HG03521 (cell line): Measurements from ENCODE around the gene ZC3HAV1.
"Not testable (repeated sequence)": the region's sequence is repeated elsewhere in the genome, so short reads cannot be mapped to it uniquely, and the experiment has no call there.

Experiments used
- ATAC-seq: cut with Tn5 transposase; IDR thresholded peaks from one replicate; pipeline ENCODE4 v1.9.1; 2021; ENCODE audit warnings: mild to moderate bottlenecking, moderate library complexity; ENCODE audit not compliant: unreplicated experiment

ZC3HAV1 gene

GRCh38 chr7:139112741-139113250 is 3.3 kb upstream of the ZC3HAV1 start:
- no peak for ATAC-seq

- ATAC-seq: no peak
Measured at GRCh38 chr7:139112316-139112715, 2.8 kb upstream of the ZC3HAV1 start.

- ATAC-seq: no peak
Measured at GRCh38 chr7:139111811-139112301, 2.3 kb upstream of the ZC3HAV1 start.

GRCh38 chr7:139111147-139111546 is 1.6 kb upstream of the ZC3HAV1 start:
- no peak for ATAC-seq

- ATAC-seq: peak; percentile 1
Measured at GRCh38 chr7:139109983-139110411, 477 bp upstream of the ZC3HAV1 start.

- ATAC-seq: peak; percentile 4
Measured at GRCh38 chr7:139108266-139109187, 993 bp downstream of the ZC3HAV1 start.

- ATAC-seq: no peak
Measured at GRCh38 chr7:139106959-139107358, 2.6 kb downstream of the ZC3HAV1 start.

GRCh38 chr7:139106227-139106626 is 3.3 kb downstream of the ZC3HAV1 start:
- ATAC-seq: not testable (repeated sequence)

GRCh38 chr7:139105484-139105883 is 4.0 kb downstream of the ZC3HAV1 start:
- ATAC-seq: no peak

- ATAC-seq: no peak
Measured at GRCh38 chr7:139104091-139104450, 5.4 kb downstream of the ZC3HAV1 start.

GRCh38 chr7:139103057-139103815 is 6.3 kb downstream of the ZC3HAV1 start:
- ATAC-seq: no peak

GRCh38 chr7:139101637-139102158 is 7.8 kb downstream of the ZC3HAV1 start:
- ATAC-seq: not testable (repeated sequence)

GRCh38 chr7:139099172-139099947 is 10.2 kb downstream of the ZC3HAV1 start:
- no peak for ATAC-seq

- ATAC-seq: peak; percentile 100
Measured at GRCh38 chr7:139095194-139095659, 14.3 kb downstream of the ZC3HAV1 start.

GRCh38 chr7:139094596-139094995 is 14.9 kb downstream of the ZC3HAV1 start:
- no peak for ATAC-seq

GRCh38 chr7:139094030-139094429 is 15.5 kb downstream of the ZC3HAV1 start:
- no peak for ATAC-seq

GRCh38 chr7:139093512-139093911 is 16.0 kb downstream of the ZC3HAV1 start:
- not testable (repeated sequence) for ATAC-seq

GRCh38 chr7:139092090-139092796 is 17.3 kb downstream of the ZC3HAV1 start:
- ATAC-seq: no peak

GRCh38 chr7:139091677-139091996 is 17.9 kb downstream of the ZC3HAV1 start:
- ATAC-seq: no peak

GRCh38 chr7:139089118-139089517 is 20.4 kb downstream of the ZC3HAV1 start:
- no peak for ATAC-seq
